Measurements from ENCODE around the gene RPS6KA3. TPM values are rescaled to one million over a fixed set of nuclear protein-coding genes. Genes with fewer than 3 reads are reported as not detected.

The RPS6KA3 gene
- total RNA-seq, 4 donors from 2014 or later, result 22.3 to 43.2 (median 34.5) TPM

- 90 to 100% methylated on average over 2 of the region's 2 CpGs for WGBS, 2 donors
- intact Hi-C loops (cut with DNase I; ENCODE audit: low total_unique reads), result no loop called here
- no peak overlapping the region for H3K4me3 ChIP-seq (ENCODE audit: low read depth, poor library complexity, severe bottlenecking)
- TF ChIP-seq POLR2A (IDR thresholded peaks at IDR 0.05), result no peak
- no peak for TF ChIP-seq CTCF (IDR thresholded peaks at IDR 0.05)
- DNase-seq (ENCODE audit: low spot score in 2 of 2), result no peak
Observed at GRCh38 chrX:20101934-20102581, 164.7 kb downstream of the RPS6KA3 start.

Other genes with a start within 250 kb of the RPS6KA3 start
- gene MAP7D2, start 150.0 kb downstream of the RPS6KA3 start, total RNA-seq, result 1 to 10 TPM in 1 of 4 donors, under 1 TPM in 3; 0.15 to 1.2 (median 0.73) TPM
- gene EIF1AX, start 125.1 kb downstream of the RPS6KA3 start, total RNA-seq, result 10 to 100 TPM; 40.3 to 50.9 (median 46.8) TPM

Measured in lower leg skin (tissue), 4 donors.